Common myeloid progenitor, CD34-positive (primary cell): ENCODE data around the gene ADGRL1.
A peak's percentile ranks its signal among the peaks of the same experiment; 100 is the strongest.
"Not testable (repeated sequence)": the region's sequence is repeated elsewhere in the genome, so short reads cannot be mapped to it uniquely, and the experiment has no call there.

Experiments
- CTCF ChIA-PET: fragments of 350-600 bp; sonication (Branson Sonifier 250); formaldehyde crosslinking; loops from one replicate; lab custom pipeline; 2021; ENCODE audit warnings: antibody characterized with exemption; lab: Charles Lee
- POLR2A ChIA-PET: fragments of 350-600 bp; sonication (Branson Sonifier 250); formaldehyde crosslinking; loops from one replicate; lab custom pipeline; 2021; ENCODE audit warnings: antibody characterized with exemption; lab: Charles Lee
- DNase-seq, 3 donors: peaks; one replicate each; pipeline versions ENCODE4 v3.0.0 to v3.0.0-alpha.2; 2013
- H3K27ac ChIP-seq, 2 experiments: 1 replicate in 1 of 2; 2 replicates in 1 of 2; pipeline ENCODE4 v1.7.0; 2013; ENCODE audit warnings: inconsistent platforms in 2 of 2, low read length in 2 of 2, mild to moderate bottlenecking in 2 of 2, low read depth in 1 of 2, moderate library complexity in 1 of 2; ENCODE audit not compliant: severe bottlenecking in 2 of 2, insufficient read depth in 1 of 2, poor library complexity in 1 of 2
- H3K27me3 ChIP-seq, 5 experiments: replicated peaks in 2 of 5; 1 replicate in 3 of 5; 2 replicates in 2 of 5; pipeline versions ENCODE4 v1.6.1 to v1.7.0; 2013; ENCODE audit warnings: low read length in 4 of 5, mild to moderate bottlenecking in 2 of 5, moderate library complexity in 2 of 5, inconsistent platforms in 1 of 5; ENCODE audit not compliant: insufficient read depth in 5 of 5, control insufficient read depth in 4 of 5
- H3K36me3 ChIP-seq, 4 experiments: 1 replicate in 2 of 4; 2 replicates in 2 of 4; pipeline versions ENCODE4 v1.6.1 to v1.7.0; 2013; ENCODE audit warnings: low read length in 3 of 4, control low read depth in 1 of 4, mild to moderate bottlenecking in 1 of 4; ENCODE audit not compliant: control insufficient read depth in 4 of 4, insufficient read depth in 4 of 4
- H3K4me1 ChIP-seq, 4 experiments: 1 replicate in 3 of 4; 2 replicates in 1 of 4; pipeline versions ENCODE4 v1.6.1 to v1.7.1; 2013; ENCODE audit warnings: low read length in 3 of 4, mild to moderate bottlenecking in 3 of 4, control low read depth in 1 of 4, inconsistent platforms in 1 of 4, moderate library complexity in 1 of 4; ENCODE audit not compliant: control insufficient read depth in 4 of 4, insufficient read depth in 4 of 4; ENCODE audit errors: control extremely low read depth in 1 of 4
- H3K4me3 ChIP-seq, 7 experiments: 1 replicate in 4 of 7; 2 replicates in 3 of 7; pipeline versions ENCODE4 v1.5.1 to v1.7.0; 2013; ENCODE audit warnings: mild to moderate bottlenecking in 7 of 7, low read length in 6 of 7, moderate library complexity in 6 of 7, inconsistent platforms in 2 of 7, low read depth in 2 of 7, control low read depth in 1 of 7; ENCODE audit not compliant: insufficient read depth in 4 of 7, control insufficient read depth in 1 of 7; ENCODE audit errors: extremely low read depth in 1 of 7
- H3K9me3 ChIP-seq, 5 experiments: 1 replicate in 4 of 5; 2 replicates in 1 of 5; pipeline versions ENCODE4 v1.6.1 to v1.7.1; 2013; ENCODE audit warnings: low read length in 4 of 5, mild to moderate bottlenecking in 2 of 5, inconsistent platforms in 1 of 5, low read depth in 1 of 5, moderate library complexity in 1 of 5; ENCODE audit not compliant: control insufficient read depth in 4 of 5, insufficient read depth in 2 of 5; ENCODE audit errors: control extremely low read depth in 1 of 5
- WGBS: methylation state at CpG from one replicate; pipeline ENCODE4 v1.1.5; 2013; ENCODE audit not compliant: insufficient coverage; 5-methylcytosine and 5-hydroxymethylcytosine counted together

ADGRL1 gene

GRCh38 chr19:14203177-14203576, 2.8 kb downstream of the ADGRL1 start:
- DNase-seq, result peak in 2 of 3 donors; percentile 60 to 65
- Histone ChIP-seq H3K9me3 (no peaks in the 10 kb centered on the region), H3K4me1 (peaks cover 0 to 32% (median 25%) of the 10 kb centered on the region in 4 experiments), H3K27ac (no peak overlapping the region), H3K36me3 (no peaks in the 10 kb centered on the region), H3K27me3 (no peaks in the 10 kb centered on the region), H3K4me3 (peak overlapping the region in 1 of 7 experiments; percentile 48)
- ChIA-PET CTCF (interaction anchor here (0.6 kb wide), 1 partner anchor 72 kb away, joined by 3 read pairs; no protein-coding TSS in a partner anchor), POLR2A (no interaction called here)
- WGBS, result 31% methylated on average over 11 of the region's 13 CpGs

- POLR2A ChIA-PET, result interaction anchor here (0.6 kb wide), 1 partner anchor 1000 kb away, joined by 3 read pairs; no protein-coding TSS in a partner anchor
- H3K4me1 ChIP-seq, result peaks cover 0 to 28% (median 23%) of the 10 kb centered on the region in 4 experiments
- DNase-seq, H3K9me3 ChIP-seq, H3K27ac ChIP-seq, H3K4me3 ChIP-seq, H3K27me3 ChIP-seq, H3K36me3 ChIP-seq: not testable (repeated sequence)
- 92% methylated on average over 4 of the region's 8 CpGs for WGBS
- CTCF ChIA-PET, result interaction anchor here (9.3 kb wide), 1 partner anchor 147 kb away, joined by 73 read pairs; no protein-coding TSS in a partner anchor
These were observed 4.5 kb downstream of the ADGRL1 start for GRCh38 chr19:14201481-14201880.

- H3K36me3 ChIP-seq, H3K27me3 ChIP-seq, H3K4me3 ChIP-seq, H3K27ac ChIP-seq, H3K9me3 ChIP-seq: not testable (repeated sequence)
- DNase-seq, result peak in 2 of 3 donors; percentile 69 to 70
- WGBS, result 78% methylated on average over 6 of the region's 24 CpGs
- CTCF ChIA-PET, result interaction anchor here (0.6 to 9.3 kb wide), 8 partner anchors 14 to 155 kb away, joined by 3 to 73 read pairs (median 6); no protein-coding TSS in a partner anchor
- POLR2A ChIA-PET, result interaction anchor here (0.5 to 0.7 kb wide), 2 partner anchors 52 to 60 kb away, joined by 3 to 4 read pairs; no protein-coding TSS in a partner anchor
- H3K4me1 ChIP-seq, result peaks cover 0 to 26% (median 18%) of the 10 kb centered on the region in 4 experiments
These were observed 5.7 kb downstream of the ADGRL1 start for GRCh38 chr19:14200147-14200841.

- CTCF ChIA-PET, result interaction anchor here (1.0 to 9.3 kb wide), 4 partner anchors 9 to 157 kb away, joined by 3 to 73 read pairs (median 8); no protein-coding TSS in a partner anchor
- WGBS, result 88% methylated on average over 12 of the region's 18 CpGs
- POLR2A ChIA-PET, result interaction anchor here (0.5 kb wide), 1 partner anchor 372 kb away, joined by 3 read pairs; no protein-coding TSS in a partner anchor
These were observed 7.3 kb downstream of the ADGRL1 start for GRCh38 chr19:14198384-14199376.

GRCh38 chr19:14197882-14198281, 8.1 kb downstream of the ADGRL1 start:
- no peak overlapping the region for H3K27ac ChIP-seq
- ChIA-PET POLR2A (no interaction called here), CTCF (interaction anchor here (9.3 kb wide), 1 partner anchor 151 kb away, joined by 73 read pairs; no protein-coding TSS in a partner anchor)
- no peak overlapping the region for H3K4me3 ChIP-seq
- no peaks in the 10 kb centered on the region for H3K36me3 ChIP-seq
- no peak for DNase-seq
- peaks cover 0 to 4% (median 2%) of the 10 kb centered on the region in 4 experiments for H3K4me1 ChIP-seq
- WGBS, result 90% methylated on average over 5 of the region's 5 CpGs
- no peaks in the 10 kb centered on the region for H3K9me3 ChIP-seq
- no peaks in the 10 kb centered on the region for H3K27me3 ChIP-seq

More at GRCh38 chr19:14198384-14199376, 7.3 kb downstream of the ADGRL1 start:
- Histone ChIP-seq H3K4me1 (peaks cover 0 to 12% (median 8%) of the 10 kb centered on the region in 4 experiments), H3K36me3 (no peaks in the 10 kb centered on the region), H3K27ac (no peak overlapping the region), H3K9me3 (no peaks in the 10 kb centered on the region), H3K4me3 (no peak overlapping the region), H3K27me3 (no peaks in the 10 kb centered on the region)
- peak in 2 of 3 donors; percentile 70 to 77 for DNase-seq

GRCh38 chr19:14197288-14197687, 8.7 kb downstream of the ADGRL1 start:
- H3K27me3 ChIP-seq, DNase-seq, H3K9me3 ChIP-seq, H3K36me3 ChIP-seq, H3K4me3 ChIP-seq, H3K4me1 ChIP-seq, H3K27ac ChIP-seq, POLR2A ChIA-PET: not testable (repeated sequence)
- 90% methylated on average over 2 of the region's 7 CpGs for WGBS
- CTCF ChIA-PET, result interaction anchor here (9.3 kb wide), 1 partner anchor 151 kb away, joined by 73 read pairs; no protein-coding TSS in a partner anchor
